ENCODE measurements around the gene CAMTA1.
"Not testable (repeated sequence)": the region's sequence is repeated elsewhere in the genome, so short reads cannot be mapped to it uniquely, and the experiment has no call there.

DNA sequence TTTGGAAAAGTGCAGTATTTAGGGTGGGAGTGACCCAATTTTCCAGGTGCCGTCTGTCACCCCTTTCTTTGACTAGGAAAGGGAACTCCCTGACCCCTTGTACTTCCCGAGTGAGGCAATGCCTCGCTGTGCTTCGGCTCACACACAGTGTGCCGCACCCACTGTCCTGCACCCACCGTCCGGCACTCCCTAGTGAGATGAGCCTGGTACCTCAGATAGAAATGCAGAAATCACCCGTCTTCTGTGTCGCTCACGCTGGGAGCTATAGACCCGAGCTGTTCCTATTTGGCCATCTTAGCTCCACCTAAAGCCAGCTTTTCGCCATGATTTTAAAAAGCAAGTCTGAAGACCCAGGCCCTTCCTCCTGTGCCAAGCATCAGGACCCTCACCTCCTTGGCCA, 632.4 kb downstream of the CAMTA1 start:
- TF ChIP-seq, protein P1, sequence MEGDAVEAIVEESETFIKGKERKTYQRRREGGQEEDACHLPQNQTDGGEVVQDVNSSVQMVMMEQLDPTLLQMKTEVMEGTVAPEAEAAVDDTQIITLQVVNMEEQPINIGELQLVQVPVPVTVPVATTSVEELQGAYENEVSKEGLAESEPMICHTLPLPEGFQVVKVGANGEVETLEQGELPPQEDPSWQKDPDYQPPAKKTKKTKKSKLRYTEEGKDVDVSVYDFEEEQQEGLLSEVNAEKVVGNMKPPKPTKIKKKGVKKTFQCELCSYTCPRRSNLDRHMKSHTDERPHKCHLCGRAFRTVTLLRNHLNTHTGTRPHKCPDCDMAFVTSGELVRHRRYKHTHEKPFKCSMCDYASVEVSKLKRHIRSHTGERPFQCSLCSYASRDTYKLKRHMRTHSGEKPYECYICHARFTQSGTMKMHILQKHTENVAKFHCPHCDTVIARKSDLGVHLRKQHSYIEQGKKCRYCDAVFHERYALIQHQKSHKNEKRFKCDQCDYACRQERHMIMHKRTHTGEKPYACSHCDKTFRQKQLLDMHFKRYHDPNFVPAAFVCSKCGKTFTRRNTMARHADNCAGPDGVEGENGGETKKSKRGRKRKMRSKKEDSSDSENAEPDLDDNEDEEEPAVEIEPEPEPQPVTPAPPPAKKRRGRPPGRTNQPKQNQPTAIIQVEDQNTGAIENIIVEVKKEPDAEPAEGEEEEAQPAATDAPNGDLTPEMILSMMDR (conservative IDR thresholded peaks at IDR 0.05; ENCODE audit: low read length), result not testable (repeated sequence)
- TF ChIP-seq EZH2phosphoT487 (IDR thresholded peaks at IDR 0.05; ENCODE audit: borderline replicate concordance, low read depth, low read length), result not testable (repeated sequence)
